Hypothalamus (tissue), 51 donors: ENCODE measurements around the gene DTNBP1.
A peak's percentile ranks its signal among the peaks of the same experiment; 100 is the strongest.

Experiments
- DNase-seq, 51 donors: peaks; one replicate each; lab custom pipeline; 2025; lab: John Stamatoyannopoulos, UW

Gene DTNBP1, protein sequence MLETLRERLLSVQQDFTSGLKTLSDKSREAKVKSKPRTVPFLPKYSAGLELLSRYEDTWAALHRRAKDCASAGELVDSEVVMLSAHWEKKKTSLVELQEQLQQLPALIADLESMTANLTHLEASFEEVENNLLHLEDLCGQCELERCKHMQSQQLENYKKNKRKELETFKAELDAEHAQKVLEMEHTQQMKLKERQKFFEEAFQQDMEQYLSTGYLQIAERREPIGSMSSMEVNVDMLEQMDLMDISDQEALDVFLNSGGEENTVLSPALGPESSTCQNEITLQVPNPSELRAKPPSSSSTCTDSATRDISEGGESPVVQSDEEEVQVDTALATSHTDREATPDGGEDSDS

DNA sequence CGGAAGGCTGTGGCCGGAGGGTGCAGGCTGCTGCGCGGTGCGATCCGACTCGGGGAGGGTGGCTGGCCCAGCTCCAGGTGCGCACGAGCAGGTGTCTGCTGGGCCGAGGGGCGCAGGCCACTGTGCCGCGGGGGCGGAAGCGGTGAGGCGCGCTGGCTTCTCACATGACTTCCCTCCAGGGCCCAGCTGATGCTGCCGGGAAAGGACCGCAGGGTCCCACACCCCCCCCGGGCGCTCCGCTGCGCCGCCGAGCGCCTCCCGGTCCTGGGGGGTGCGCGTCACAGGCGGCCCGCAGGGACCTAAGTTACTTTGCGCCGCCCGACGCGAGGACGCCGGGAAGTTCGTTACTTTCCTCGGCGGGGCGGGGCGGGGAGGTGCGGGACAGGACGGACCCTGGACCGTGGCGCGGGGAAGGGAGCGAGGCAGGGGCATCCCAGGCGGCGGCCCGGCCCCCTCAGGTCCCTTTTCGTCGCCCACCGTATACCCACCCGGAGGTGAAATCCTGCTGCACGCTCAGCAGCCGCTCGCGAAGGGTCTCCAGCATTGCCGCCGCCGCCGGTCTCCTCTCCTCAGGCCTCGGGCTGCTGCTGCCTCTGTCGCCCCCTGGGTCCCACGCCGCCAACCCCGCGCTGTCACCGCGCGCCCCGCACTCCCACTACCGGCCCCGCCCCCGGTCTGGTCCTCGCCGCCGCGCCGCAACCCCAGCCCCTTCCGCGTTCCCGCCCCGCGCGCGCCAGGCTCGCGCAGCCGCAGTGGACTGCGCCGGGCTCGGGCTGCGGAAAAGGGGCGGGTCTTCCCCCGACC lies at the start of gene DTNBP1:
DTNBP1 (minus strand) TSS at position 703 of the 804 bp plus-strand sequence; CDS start at position 544, 159 bp downstream.
- DNase-seq = peak; percentile 30 to 91 (median 75)

DNA sequence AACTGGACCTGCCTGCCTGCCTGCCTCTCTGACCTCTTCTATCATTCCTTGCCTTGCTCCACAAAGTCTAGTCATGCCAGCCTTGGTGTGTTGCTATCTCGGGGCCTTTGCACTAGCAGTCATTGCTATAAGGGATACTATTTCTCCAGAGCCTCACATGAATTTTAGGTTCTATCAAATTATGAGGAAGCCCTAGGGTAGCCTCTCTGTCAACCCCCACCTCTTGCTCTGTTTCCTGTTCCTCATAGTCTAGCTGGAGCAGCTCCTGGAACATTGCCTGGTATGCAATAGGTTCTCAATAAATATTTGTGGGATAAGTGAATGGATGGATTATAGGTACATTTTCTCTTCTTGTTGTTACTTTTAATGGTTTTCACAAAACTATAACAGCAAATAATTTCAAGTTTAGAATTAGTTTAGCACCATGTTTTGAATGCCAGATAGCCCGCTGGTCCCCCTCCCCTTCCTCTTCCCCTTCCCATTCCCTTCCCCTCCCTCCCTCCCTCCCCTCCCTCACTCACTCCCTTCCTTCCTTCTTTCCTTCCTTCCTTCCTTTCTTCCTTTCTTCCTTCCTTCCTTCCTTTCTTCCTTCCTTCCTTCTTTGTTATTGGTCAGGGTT lies 46.9 kb upstream of the DTNBP1 start:
- no peak for DNase-seq

DNA sequence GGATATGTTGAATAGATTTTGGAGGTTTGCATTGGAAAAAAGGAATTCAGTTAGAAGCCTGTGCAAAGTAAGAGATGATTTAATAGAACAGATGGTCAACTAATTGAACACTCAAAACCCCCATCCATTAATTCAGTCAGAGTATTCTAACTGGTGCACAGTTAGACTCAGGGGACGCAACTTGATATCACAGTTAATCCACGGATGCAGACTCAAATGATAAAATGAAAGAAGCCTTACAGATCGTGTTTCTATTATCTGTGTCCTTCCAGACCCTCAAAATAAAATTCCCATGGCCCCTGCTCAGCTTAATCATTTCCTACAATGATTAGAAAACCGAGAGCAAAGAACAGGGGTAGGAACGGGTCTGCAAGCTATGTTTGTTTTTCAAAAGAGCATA lies 45.4 kb upstream of the DTNBP1 start:
- DNase-seq = no peak

DNA sequence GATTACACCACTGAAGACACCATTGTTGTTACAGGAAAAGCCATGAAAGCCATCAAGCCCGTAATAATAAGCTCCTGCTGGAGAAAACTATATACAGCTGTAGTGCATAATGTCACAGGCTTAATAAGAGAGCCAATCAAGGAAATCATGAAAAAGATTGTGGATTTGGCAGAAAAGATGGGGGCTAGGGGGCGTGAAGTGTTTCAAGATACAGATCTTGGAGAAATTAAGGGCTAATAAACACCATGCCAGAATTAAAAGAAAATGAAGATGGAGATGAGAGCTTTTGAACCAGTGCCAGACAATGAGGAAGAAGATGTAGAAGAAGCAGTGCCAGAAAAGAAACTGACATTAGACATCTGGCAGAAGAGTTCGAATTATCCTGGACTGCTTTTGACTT lies 43.2 kb upstream of the DTNBP1 start:
- DNase-seq = no peak

DNA sequence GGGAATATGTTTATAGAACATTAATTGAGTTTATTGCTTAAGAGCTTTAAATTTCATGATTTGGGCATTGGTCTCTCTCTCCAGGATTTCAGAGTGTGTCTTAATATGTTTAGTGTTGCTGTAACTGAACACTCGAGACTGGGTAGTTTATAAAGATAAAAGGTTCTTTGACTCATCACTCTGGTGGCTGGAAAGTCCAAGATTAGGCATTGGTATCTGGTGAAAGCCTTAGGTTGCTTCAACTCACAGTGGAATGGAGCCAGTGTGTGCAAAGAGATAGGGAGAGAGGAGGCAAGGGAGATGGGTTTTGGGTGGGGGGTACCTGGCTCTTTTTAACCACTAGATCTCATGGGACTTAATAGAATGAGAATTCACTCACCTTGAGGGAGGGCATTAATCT lies 35.6 kb upstream of the DTNBP1 start:
- no peak for DNase-seq

DNA sequence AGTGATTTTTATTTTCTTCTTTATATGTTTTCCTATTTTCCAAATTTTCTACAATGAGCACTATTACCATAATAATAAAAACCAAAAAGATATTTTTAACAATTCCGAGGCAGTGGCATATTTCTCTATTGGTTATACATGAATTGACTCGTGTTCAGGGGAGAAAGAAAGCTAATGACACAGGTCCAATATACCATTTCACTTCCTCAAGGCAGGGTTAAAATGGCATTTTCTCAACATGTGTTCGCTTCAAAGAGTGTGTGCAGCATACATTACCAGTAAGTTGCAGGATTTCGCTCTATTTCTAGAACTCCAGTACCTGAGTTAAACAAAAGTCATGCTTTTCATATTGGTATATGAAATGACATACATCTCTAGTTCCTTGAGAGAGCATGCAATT lies 35.1 kb upstream of the DTNBP1 start:
- no peak for DNase-seq

DNA sequence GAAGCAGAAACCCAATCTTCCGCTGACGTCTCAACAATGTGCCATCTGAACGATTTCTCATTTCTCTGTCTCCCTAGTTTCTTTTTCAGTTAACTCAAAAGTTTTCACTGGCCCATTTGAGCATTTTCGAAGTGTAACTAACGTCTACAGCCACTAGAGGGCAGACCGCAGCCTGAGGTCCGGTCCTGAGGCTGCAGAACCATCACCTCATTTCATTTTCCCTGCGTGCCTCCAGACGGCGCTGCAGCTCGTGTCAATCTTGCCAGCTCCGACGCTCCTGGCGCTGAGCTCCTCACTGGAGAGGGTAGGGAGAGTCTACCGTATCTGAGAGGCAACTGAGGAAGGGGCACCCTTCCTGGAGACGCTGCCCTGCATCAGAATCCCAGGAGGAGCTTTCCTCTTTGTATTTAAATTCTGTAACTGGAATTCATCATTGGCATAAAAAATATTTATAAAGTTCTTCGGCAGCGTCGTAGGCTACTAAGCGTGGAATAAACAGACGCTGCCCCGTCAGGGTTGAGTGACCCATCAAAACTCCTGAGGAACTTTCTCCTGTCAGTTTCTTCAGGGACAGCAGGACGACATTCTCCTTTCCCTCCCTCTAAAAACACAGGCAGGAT lies 28.5 kb upstream of the DTNBP1 start:
- DNase-seq = peak in 48 of 51 donors; percentile 5 to 86 (median 67)

DNA sequence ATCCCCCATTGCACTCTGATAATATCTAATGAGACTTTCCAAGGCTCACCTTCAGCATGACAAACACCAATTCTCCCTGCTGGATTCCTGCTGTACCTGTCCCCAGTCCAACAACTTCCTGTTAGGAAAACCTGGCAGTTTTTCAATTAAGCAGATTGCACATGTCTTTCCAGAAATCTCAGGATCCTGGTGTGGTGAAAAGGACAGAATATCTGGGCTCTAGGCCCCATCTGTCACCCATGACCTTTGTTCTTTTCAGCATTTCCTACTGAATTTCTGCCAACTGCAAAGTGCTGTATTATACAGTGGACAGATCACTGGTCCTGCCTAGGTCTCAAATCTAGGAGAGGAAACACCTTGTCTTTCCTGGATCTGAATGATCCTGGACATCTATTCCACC lies 27.7 kb upstream of the DTNBP1 start:
- DNase-seq = no peak

DNA sequence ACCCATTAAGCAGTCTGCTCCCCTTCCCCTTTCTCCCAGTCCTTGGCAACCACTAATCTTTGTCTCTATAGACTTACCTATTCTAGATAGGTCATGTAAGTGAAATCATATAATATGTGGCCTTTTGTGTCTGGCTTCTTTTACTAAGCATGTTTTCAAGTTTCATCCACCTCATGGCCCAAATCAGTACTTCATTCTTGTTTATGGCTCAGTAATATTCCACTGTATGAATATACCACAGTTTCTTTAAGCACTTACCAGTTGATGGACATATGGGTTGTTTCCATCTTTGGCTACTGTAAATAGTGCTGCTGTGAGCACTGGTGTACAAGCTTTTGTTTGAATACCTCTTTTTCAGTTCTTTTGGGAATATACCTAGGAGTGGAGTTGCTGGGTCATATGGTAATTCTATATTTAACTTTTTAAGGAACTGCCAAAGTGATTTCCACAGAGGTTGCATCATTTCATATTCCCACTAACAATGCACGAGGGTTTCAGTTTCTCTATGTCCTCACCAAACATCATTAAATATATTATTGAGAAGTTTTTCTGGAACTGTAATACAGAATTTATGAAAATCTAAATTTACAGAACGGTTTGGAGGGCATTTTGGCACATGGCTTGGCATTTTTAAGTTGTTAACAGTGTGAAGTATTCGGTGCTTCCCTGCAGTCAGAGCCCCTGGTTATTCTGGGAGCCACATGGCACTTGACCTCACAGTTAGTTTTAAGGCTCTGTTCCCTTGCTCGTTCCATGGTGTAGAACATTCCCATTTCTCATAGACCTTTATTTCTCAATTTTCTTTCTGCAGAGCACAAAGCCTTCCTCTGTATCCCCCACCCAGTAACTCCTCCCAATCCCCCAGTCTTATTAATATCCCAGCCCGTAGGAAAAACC lies 27.0 kb upstream of the DTNBP1 start:
- no peak for DNase-seq

DNA sequence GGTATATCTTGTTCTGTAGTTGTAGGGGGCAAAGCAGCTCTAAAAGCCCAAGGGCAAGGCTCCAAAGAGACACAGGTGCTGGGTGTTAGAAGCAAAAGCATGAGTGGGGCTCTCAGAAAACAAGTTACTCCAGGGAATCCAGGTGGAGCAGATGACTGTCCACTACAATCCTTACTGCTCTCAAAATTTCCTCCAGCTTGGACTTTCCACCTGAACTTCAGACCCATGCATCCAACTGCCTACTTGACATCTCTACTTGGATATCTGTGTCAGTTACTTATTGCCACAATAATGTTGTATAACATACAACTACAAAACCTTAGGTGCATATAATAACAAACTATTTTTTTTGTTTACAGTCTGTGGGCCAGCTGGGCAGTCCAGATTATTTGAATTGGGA lies 22.8 kb upstream of the DTNBP1 start:
- DNase-seq = no peak

DNA sequence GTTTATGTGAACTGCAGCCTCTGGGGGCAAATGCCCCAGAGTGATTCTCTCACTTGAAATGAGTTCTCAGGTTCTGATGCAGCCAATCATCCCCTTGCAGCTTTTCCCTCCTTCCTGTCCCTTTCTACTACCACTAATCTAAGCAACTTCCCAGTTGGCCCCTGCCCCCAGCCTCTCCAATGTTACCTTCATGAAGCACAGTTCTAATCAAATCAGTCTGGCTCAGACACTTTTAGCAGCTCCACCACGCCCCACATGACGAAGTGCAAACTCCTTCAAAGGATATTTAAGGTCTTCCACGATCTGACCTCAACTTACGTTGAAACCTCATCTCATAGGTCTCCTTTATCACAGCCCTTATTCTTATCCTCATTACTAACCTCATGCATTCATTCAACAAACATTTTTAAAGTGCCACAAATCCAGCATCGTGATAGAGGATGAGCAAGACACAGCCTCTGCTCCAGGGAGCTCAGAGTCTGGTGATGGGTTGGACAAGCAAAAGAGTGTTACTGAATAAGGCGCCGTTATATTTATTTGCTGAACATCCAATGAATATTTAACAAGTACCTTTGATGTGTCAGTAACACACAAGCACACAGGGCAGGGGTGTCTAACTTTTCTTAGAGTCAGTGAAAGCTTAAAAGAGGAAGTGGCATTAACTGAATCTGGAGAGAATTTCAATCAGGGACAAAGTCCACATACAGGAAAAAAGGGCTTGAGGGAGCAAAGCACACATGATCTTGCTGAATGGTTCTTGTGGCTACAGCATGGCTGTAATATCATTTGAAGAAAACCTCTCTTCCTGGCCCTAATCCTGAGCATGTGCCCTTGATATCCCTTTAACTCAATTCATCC lies 20.4 kb upstream of the DTNBP1 start:
- DNase-seq = no peak

DNA sequence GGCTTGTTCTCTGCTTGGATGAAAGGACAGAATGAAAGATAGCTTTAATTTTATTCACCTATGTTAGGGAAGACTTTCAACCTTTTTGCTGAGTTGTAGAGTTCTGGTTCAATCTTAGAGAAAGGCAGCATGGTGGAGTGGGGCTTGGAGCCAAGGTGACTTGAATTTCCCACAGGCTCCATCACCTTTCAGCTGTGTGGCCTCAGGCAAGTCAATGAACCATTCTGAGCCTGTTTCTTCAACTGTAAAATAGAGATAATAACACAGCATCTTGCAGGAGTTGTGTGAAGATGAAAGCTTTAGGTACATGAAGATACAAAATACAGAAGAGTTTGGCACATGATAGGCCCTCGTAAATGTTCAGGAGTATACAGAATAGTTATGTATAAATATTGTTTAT lies 19.1 kb upstream of the DTNBP1 start:
- no peak for DNase-seq

DNA sequence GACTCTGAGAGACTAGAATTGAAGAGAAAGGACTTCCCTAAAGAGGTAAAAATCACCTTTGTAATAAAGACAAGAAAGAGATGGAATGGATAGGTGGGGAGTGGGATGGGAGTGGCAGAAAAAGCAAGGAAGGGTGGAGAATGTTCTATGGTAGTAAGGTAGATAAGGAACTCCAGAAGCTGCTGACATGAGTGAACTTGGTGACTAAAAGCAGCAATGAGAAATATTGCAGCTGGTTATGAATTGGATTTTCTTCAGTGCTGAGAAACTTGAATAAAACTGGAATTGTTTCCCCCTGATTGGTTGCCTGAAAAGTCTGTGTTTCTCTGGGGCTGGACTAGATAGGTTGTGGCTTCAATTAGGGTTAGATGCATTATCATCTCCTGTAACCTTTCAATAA lies 15.7 kb upstream of the DTNBP1 start:
- no peak for DNase-seq

DNA sequence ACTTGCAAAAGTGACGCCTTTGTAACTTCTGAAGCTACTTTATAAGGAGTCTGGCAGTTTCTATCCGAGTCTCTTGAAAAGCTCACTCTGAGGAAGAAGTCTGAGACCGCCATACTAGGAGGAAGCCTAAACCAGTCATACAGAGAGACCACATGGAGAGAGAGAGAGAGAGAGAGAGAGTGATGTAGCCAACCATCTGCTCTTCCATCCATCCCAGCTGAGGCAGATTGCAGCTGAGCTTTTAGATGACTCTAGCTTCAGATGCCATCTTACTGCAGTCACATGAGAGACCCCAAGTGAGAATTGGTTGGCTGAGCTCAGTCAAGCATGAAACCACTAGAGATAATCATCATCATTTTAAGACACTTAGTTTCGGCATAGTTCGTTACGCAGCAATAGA lies 15.0 kb upstream of the DTNBP1 start:
- no peak for DNase-seq

DNA sequence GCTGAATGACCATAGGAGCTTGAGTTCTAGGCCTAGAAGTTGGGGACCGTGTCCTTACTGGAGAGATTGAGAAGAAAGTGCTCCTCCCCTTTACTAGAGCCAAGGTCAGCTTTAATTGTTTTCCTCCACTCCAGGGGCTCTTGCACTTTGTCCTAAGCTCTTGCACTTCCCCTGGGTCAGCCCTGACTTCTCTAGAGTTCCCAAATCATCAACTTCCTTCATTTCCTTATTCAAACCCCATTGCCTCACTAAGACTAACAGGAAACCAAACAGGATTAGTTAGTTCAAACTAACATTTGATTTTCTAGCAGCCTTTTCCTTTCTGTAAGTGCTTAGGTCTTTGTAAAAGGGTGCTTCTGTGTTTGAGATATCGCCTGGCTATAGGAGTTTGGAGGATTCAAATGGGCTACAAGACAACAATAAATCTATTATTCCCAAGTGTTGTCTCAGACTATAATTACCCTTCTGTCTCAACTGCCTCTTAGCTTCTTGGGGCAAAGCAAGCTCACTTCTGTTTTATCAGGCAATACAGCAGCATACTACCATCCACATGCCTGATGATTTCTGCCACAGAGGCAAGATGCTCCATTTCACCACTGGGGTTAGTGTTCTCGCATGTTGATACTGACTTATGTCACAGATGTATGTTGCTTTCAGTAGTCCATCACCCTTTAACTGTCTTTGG lies 12.8 kb upstream of the DTNBP1 start:
- DNase-seq = peak in 1 of 51 donors; percentile 33

DNA sequence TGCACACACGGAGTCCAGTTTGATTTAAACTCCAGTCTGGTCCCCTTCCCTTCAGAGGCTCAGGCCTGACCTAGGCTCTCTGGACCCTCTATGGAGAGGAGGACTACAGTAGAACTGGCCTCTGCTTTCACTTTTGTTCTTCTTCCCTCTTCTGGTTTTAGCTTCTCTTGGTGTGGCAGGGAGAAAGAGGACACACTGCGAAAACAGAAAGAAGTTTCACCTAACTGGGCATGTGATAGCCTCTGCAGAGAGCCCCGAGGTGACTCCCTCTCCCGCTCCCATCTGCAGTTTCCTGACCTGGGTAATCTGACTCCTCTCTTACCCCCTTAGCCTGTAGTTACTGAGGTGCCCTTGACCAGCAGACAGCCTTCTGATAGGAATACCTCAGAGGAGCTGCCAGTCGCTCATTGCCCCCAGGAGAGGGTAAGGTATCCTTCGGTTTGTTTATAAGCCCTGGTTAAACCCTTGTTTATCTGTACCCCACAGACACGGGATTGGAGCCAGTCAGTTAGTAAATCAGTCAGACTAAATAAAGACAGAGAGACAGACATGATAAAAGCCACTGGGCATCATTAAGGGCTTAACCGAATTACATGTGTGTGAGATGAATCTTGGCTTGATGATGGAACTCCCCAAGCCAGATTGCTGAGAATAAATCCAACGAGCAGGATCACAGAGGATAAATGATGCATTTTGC lies 12.0 kb upstream of the DTNBP1 start:
- no peak for DNase-seq

DNA sequence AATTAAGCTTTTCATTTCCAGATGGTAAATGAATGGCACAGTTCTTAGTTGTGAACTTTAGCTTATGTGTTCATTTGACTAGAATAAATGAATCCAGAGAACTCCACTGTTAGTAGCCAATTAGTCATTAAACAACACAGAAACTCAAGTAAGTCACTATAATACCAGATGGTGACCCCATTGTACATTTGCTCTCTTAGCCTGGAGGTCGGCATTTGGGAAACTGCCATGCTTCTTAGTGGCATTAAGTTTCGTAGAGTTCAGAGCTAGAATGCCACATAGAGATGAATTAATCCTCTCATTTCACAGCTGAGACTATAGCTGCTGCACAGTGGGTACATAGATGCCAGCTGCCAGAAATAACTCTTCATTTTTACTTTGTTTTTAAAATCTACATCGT lies 10.8 kb upstream of the DTNBP1 start:
- DNase-seq = no peak

DNA sequence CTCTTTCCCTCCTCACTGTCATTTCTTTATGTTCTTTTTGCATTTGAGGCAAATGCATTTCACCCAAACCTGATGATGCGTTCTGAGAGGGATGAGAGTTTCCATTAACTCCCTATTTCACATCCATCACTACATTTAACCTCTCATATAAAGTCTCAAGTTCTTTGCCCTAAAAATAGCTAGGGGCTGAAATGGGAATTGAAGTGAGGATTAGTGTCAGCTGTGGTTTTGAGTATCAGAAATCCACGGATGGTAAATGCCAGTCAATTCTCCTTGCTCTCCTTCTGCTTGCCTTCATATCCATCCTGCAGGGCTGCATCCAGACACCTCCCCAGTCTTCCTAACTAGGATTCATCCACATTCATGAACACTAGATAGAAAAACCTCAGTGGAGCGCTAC lies 10.0 kb upstream of the DTNBP1 start:
- no peak for DNase-seq
